ENCODE measurements around the gene ARHGAP21.
"Not testable (repeated sequence)": the region's sequence is repeated elsewhere in the genome, so short reads cannot be mapped to it uniquely, and the experiment has no call there.

Gene ARHGAP21

GRCh38 chr10:24723788-24724380 lies at the start of gene ARHGAP21:
Gene ARHGAP21, minus strand, starts transcription at chr10:24723887. Its CDS starts 1,988 bp downstream, at chr10:24721899.
- peak; percentile 54 for DNase-seq (ENCODE audit: low read depth, low spot score)

- DNase-seq (ENCODE audit: low read depth, low spot score), result no peak
Observed at GRCh38 chr10:24771943-24772694, 48.4 kb upstream of the ARHGAP21 start.

DNA sequence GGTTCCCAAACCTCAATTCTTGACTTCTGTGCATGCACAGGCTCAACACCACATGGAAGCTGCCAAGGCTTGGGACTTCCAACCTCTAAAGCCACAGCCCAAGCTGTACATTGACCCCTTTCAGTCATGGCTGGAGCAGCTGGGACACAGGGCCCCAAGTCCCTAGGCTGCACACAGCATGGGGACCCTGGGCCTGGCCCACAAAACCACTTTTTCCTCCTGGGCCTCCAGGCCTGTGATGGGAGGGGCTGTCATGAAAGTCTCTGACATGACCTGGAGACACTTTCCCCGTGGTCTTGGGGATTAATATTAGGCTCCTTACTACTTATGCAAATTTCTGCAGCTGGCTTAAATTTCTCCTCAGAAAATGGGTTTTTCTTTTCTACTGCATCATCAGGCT lies 41.3 kb upstream of the ARHGAP21 start:
- DNase-seq (ENCODE audit: low read depth, low spot score), result not testable (repeated sequence)

DNA sequence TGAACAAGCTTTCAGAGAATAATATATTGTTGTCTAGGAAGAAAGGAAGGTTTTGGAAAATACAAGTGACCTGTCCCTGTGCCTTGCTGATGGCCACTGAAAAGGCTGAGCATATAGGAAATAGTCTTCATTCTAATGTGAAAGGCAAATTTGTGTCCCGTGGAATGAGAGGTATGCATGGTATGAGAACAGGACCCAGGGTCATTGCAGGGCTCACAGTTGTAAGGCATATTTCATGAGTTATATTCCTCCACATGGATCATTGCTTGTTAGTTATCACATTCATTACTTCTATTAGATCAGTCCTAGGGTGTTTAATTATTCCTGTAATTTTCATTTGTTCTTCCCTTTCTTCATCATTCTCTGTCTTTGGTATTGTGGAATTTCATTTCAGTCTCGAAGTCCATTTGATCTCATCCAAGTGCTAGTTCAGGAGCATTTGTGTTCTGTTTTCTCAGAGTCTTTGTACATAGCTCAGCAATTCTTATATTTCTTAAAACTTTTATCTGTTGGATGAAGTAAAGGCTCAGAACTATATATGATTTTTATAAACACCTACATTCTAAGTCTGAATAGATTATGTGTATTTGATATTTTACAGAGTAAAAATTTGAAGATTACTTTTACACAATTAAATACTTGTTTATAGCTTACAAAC lies 39.4 kb upstream of the ARHGAP21 start:
- DNase-seq (ENCODE audit: low read depth, low spot score), result no peak

- no peak for DNase-seq (ENCODE audit: low read depth, low spot score)
Observed at GRCh38 chr10:24762161-24762924, 38.7 kb upstream of the ARHGAP21 start.

GRCh38 chr10:24759672-24760071 lies 36.0 kb upstream of the ARHGAP21 start:
- DNase-seq (ENCODE audit: low read depth, low spot score), result no peak

DNA sequence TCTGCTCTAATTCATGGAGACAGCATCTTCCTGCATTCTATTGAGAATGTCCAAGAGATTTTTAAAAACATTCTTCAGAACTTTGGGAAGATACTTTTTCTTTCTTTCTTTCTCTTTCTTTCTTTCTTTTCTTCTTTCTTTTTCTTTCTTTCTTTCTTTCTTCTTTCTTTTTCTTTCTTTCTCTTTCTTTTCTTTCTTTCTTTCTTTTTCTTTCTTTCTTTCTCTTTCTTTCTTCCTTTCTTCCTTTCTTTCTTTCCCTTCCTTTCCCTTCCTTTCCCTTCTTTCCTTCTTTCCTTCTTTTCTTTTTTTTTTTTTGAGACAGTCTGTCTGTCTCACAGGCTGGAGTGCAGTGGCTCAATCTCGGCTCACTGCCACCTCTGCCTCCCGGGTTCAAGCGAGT lies 34.6 kb upstream of the ARHGAP21 start:
- DNase-seq (ENCODE audit: low read depth, low spot score), result not testable (repeated sequence)

DNA sequence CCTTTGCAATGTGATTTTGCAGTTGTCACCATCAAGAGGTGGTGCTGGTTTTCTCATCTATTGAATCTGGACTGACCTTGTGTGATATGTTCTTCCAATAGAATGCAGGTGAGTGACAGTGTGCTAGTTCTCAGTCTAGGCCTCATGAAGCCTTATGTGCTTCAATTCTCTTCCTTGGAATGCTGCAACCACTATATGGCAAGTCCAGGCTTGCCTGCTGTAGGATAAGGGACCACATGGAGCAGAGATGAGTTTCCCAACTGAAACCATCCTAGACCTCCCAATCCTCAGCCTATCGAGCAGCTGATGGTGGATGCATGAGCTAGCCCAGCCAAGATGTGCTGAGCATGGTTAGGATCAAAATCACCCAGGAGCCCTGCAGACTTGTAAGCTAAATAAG lies 32.6 kb upstream of the ARHGAP21 start:
- DNase-seq (ENCODE audit: low read depth, low spot score), result no peak

- DNase-seq (ENCODE audit: low read depth, low spot score), result no peak
Observed at GRCh38 chr10:24751716-24752115, 28.0 kb upstream of the ARHGAP21 start.

DNA sequence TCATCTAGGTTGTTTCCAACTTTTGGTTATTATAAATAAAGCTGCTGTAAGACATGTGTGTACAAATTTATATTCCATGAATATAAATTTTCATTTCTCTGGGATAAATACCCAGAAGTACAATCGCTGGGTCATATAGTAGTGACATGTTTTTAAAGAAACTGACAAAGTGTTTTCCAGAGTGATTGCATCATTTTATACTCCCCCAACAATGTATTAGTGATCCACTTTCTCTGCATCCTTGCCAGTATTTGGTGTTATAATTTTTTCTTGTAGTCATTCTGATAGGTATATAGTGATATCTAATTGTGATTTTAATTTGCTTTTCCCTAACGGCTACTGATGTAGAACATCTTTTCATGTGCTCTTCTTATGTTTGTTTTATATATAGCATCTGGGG lies 27.0 kb upstream of the ARHGAP21 start:
- no peak for DNase-seq (ENCODE audit: low read depth, low spot score)

DNA sequence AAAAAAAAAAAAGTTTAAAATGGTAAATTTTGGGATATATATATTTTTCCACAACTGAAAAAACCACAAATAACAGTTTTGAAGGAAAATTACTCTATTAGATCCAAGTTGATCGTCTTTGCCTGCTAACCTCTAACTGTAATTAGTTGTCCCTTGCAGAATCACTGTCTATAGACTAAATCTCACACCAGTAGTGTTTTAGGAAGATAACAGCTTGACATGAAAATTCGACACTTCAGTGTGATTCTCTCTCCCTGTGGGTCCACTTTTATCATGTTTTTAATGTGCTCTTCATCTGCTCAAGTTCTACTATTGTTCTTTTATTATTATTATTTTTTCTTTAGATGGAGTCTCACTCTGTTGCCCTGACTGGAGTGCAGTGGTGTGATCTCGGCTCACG lies 24.5 kb upstream of the ARHGAP21 start:
- no peak for DNase-seq (ENCODE audit: low read depth, low spot score)

GRCh38 chr10:24744946-24745345 lies 21.3 kb upstream of the ARHGAP21 start:
- no peak for DNase-seq (ENCODE audit: low read depth, low spot score)

DNA sequence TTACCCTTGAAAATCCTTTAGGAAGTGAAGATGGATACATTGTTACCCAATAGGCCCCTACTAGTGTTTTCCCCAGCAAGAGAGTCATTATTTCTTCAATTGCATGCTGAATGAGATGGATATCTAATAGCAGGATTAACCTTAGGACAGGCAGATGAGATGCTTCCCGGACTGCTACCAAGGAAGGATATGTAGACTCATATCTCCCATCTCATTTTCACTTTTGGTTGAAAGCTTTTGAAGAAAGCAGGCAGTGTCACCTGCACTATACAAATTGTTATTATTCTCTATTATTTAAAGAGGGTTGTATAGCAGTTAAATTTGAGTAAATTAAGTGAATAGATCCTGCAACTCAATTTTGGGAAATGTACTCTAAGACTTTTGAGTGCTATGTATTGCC lies 17.0 kb upstream of the ARHGAP21 start:
- no peak for DNase-seq (ENCODE audit: low read depth, low spot score)

DNA sequence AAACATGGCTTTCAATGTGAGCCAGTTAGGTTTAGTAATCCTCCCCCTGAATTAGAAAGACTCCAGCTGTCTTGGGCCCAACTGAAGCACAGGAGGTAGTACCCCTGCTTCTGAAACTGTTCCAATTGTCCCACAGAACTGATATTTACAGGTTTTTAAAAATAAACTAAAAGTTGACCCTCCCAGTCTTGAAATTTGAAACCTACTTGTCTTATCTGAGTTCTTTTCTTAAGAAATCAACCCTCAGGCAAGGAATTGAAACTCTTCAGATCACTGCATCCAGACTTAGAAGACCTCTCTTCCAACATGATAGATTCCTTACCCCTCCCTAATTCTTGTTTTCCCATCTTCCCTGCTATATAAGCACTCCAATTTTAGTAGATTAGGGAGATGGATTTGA lies 13.3 kb upstream of the ARHGAP21 start:
- DNase-seq (ENCODE audit: low read depth, low spot score), result peak; percentile 36

DNA sequence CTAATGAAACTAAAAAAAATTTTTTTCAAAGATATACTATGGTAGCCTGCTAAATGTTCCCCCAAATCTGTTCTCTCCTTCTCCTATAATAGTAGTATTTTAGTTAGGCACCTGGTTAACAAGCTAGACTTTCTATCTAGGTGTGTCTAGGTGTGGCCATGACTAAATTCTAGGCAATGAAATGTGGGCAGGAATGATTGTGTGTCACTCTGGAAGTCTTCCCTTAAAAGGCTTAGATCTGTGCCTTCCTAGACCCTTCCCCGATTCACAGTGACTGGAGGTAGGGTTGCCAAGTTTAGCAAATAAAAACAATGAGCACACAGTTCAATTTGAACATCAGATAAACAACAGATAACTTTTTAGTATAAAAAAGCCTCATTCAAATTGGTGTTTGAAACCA lies 8.3 kb upstream of the ARHGAP21 start:
- DNase-seq (ENCODE audit: low read depth, low spot score), result no peak

- DNase-seq (ENCODE audit: low read depth, low spot score), result no peak
Observed at GRCh38 chr10:24730811-24731210, 7.1 kb upstream of the ARHGAP21 start.

GRCh38 chr10:24727786-24728185 lies 4.1 kb upstream of the ARHGAP21 start:
- peak; percentile 87 for DNase-seq (ENCODE audit: low read depth, low spot score)

DNA sequence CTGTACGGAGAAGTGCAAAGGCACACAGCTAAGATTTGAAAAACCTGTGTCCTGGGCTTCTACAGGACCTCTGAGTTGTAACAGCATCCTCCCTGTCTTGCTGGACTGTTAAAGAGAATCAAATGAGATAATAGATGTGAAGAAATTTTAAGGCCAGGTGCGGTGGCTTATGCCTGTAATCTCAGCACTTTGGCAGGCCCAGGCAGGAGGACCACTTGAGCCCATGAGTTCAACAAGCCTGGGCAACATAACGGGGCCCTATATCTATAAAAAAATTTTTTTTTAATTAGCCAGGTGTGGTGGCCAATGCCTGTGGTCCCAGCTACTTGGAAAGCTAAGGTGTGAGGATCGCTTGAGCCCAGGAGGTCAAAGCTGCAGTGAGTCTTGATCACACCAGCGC lies 2.9 kb upstream of the ARHGAP21 start:
- DNase-seq (ENCODE audit: low read depth, low spot score), result no peak

DNA sequence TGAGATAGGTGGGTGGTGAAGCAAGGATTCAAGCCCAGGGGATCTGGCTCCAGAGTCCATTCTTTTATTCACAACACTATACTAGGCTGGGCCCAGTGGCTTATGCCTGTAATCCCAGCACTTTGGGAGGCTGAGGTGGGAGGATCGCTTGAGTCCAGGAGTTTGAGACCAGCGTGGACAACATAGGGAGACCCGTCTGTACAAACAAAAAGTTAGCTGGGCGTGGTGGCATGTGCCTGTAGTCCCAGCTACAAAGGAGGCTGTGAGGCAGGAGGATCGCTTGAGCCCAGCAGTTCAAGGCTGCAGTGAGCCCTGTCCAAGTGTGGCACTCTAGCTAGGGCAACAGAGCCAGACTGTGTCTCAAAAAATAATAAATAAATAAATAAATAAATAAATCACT lies 2.3 kb upstream of the ARHGAP21 start:
- not testable (repeated sequence) for DNase-seq (ENCODE audit: low read depth, low spot score)

DNA sequence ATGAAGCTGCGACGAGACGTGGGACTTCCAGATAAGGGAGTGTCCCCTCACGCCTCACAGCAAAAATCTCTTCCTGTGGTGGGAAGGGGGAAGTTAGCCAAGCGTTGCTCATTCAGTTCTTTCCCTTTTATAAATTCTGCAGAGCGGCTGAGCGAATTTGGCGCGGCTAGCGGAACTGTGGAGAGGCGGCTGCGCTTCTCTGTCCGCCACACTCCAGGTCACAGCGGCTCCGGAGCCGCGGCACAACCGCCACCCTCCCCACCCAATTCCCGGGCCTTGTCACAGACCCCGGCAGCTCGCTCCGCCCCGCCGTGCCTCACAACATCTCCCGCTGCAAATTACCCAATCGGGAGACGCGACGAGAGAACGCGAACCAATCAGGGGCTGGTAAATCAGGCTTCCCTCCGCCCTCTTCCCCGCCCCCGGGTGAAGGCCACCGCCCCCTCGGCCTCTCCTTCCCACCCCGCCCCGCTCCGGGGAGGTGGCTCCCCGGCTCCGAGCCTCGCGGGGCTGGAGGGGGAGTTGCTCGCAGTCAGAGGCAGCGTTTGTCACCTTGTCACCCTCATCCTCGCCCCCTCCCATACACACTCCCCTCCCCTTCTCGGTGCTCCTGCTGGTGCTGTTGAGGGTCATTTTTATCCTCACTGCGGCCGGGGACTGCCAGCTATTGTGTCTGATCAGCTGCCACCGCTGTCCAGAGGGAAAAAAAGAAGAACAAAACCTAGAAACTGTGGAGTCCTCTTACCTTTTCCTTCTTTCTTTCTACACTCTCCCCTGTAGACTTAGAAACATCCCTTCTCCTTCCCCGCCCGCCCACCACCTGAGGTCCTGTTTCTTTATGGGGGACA lies 918 bp upstream of the ARHGAP21 start:
- peak; percentile 95 for DNase-seq (ENCODE audit: low read depth, low spot score)

- no peak for DNase-seq (ENCODE audit: low read depth, low spot score)
Observed at GRCh38 chr10:24723386-24723787, 300 bp downstream of the ARHGAP21 start.
